ENCODE measurements around the gene TROAP.
"Not testable (repeated sequence)": the region's sequence is repeated elsewhere in the genome, so short reads cannot be mapped to it uniquely, and the experiment has no call there.

- not testable (repeated sequence) for TF ChIP-seq CTCF, POLR2A, EP300 (IDR thresholded peaks at IDR 0.05)
Observed at GRCh38 chr12:49317118-49317517, 5.9 kb upstream of the TROAP start.

All from tibial nerve (tissue), 4 donors.